Activated CD8-positive, alpha-beta memory T cell treated with anti-CD3 and anti-CD28 coated beads, Interleukin-2, amount 50 U/mL, for 24 hours (primary cell): Measurements from ENCODE around the gene TNXB.
A peak's percentile ranks its signal among the peaks of the same experiment; 100 is the strongest.

Source experiments
- DNase-seq: peaks from one replicate; pipeline ENCODE4 v3.0.0-alpha.2; 2020; ENCODE audit errors: extremely low read depth

Gene TNXB

DNA sequence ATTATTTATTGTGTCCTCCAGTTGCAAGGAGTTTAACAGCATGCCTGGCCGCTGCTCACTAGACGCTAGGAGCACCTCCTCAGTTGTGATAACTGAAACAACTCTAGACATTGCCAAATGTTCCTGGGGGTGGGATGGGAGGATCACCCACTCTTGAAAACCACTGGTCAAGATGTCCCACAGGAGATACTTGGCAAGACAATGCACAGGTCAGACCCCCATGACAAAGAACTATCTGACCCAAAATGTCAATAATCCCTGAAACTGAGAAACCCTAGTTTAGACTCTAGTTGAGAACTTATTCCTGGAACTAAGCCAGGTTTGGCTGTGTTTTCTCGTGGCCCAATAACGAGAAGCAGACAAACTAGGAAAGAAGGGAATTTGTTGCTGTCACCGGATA lies 30.5 kb upstream of the TNXB start:
- DNase-seq = no peak

- DNase-seq = no peak
Measured at GRCh38 chr6:32137454-32137853, 28.3 kb upstream of the TNXB start.

DNA sequence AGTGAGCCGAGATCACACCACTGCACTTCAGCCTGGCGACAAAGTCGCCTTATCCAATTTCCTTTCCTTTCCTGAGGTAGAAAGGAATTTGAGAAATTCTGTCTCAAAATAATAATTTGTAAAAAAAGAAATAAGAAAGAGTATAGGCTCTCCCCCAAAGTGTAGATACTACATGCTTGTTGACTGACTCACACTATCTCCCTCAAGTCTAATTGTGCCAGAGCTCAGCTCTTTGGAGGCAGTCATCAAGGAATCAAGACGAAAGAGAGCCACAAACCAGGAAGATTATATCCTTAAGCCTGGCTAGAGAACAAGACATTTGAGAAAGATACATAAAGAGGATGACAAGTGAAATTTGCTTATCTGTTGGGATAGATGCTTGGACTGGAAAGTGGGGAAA lies 24.6 kb upstream of the TNXB start:
- no peak for DNase-seq

GRCh38 chr6:32132110-32132509 lies 23.0 kb upstream of the TNXB start:
- DNase-seq = no peak

DNA sequence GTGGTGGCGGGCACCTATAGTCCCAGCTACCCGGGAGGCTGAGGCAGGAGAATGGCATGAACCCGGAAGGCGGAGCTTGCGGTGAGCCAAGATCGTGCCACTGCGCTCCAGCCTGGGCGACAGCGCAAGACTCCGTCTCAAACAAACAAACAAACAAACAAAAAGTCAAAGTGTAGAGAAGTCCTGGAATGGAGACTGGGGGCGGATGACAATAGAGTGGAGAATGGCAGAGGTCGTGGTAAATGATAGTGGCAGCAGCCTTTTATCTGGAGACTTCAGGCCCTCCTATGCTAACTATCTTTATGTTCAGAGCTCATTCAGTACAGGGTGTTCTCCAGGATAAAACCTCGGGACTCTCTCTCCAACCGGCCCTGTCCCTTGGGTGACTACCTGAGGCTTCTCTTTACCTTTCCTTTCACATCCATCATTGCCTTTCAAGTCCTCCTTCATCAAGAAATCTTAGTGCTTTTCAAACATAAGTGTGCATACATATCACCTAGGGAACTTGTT lies 22.4 kb upstream of the TNXB start:
- no peak for DNase-seq

DNA sequence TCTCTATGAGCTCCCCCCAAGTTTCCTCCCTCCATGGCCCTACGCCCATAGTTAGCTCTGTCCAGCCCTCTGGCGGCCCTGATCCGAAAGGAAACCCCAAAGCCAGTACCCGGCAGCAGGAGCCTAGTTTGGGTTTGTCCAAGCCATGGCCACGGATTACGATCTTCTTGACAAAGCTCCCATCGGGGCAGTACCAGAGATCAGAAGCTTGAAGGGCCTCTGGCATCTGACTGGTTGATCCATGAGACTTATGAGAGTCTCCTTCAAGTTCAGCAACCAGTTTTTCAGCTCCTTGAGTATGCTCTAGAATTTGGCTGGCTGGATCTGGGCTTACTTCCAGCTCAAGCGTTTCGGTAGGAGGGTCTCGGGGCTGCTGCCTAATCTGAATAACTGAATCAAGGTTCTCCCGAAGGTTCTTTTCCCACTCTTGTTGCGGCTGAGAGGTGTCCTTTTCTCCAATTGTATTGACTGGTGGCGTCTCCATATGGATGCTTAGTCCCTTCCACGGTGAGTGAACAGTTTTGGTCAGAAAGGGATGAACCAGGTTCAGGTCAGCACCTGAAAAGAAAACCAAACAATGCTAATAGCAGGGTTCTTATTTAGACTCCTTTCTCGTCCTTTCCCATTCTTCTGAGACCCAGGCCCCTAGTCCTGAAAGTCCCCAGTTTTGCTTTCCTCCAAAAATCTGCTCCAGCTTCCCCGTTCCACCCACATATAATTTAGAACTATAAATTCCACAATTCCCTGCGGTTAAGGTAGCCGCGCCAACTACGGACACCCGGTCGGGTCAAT lies 20.4 kb upstream of the TNXB start:
- no peak for DNase-seq

GRCh38 chr6:32128751-32129296 lies 19.7 kb upstream of the TNXB start:
- DNase-seq = no peak

- DNase-seq = peak; percentile 96
Measured at GRCh38 chr6:32127717-32128592, 18.8 kb upstream of the TNXB start, which contains the start of gene ATF6B. Gene ATF6B, minus strand, starts transcription at chr6:32128246. Its CDS starts 39 bp downstream, at chr6:32128207.

DNA sequence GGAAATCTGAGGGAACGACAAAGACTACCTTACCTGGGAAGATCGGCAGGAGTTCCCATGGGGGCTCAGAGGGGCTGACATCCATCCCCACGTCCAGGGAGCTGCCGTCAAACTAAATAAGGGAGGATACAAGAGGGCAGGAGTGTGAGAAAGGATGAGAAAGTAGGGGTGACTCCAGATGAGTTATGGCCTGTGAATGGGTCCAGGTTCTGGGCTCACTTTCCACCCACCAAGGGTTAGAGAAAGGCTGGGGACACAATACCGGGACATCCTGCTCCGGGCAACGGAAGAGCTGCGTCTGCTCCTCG lies 18.2 kb upstream of the TNXB start:
- no peak for DNase-seq

GRCh38 chr6:32126880-32127279 lies 17.7 kb upstream of the TNXB start:
- no peak for DNase-seq

DNA sequence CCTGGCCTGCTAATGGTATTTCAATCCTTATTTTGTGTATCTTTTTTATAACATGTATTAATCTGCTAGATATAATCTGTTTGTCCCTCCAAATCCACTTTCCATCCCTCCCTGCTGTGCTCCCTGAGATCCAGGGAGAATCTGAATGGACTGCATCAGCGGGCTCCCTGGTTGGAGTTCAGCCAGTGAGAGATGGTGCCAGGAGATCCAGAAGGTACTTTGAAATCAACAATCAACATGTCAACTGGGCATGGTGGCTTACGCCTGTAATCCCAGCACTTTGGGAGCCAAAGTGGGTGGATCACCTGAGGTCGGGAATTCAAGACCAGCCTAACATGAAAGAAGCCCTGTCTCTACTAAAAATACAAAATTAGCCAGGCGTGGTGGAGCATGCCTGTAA lies 14.5 kb upstream of the TNXB start:
- no peak for DNase-seq

DNA sequence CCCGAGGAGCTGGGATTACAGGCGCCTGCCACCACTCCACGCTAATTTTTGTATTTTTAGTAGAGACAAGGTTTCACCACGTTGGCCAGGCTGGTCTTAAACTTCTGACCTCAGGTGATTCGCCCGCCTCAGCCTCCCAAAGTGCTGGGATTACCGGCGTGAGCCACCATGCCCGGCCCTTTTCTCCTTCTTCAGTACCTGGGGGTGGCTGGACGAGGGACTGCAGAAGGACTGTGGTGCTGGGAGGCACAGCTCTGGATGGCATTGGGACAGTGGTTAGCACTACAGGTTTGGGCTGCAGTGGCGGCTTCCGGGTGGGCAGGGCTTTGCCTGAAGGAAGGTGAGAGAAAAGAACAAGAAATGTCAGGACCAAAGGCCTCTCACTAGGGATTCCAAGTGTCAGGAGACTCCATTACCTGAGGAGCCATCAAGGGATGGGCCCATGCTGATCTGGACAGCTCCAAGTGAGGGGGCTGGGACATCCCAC lies 11.5 kb upstream of the TNXB start:
- no peak for DNase-seq

DNA sequence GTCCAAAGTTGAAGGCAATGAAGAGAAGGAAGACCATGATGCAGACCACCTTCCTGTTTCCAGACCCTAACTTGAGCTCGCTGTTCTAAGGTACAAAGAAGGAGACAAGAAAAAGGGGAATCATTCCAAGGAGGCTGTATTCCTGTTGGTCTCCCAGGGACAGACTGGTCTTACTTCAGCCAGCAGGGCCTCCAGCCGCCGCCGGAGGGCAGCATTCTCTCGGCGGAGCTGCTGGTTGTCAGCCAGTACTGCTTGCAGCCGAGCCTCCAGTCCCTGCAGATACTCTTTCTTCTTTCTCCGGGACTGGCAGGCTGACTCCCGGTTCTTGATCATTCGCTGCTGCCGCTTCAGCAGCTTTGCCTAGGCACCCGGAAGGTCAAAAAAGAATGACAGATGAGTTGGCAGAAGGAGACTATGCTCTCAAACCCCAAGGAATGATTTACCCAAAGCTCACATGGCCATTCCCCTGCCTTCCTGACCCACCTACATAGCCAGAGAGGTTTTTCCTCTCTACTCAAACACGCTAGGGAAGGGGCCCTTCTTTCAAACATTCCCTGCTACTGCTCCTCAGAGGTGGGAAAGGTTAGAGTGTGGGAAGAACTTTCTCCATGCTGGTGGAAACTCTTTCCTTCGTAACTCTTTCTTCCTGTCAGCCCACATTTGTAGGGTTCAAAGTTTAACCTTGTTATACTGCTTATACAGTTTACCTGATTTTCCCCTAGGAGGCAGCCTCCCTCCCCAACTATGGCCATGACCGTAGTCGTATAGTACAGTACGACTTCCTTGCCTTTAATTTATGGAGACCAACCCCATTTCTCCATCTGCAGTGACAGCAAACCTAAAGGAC lies 9.9 kb upstream of the TNXB start:
- DNase-seq = peak; percentile 28

GRCh38 chr6:32117461-32117860 lies 8.3 kb upstream of the TNXB start:
- DNase-seq = no peak

GRCh38 chr6:32116674-32117073 lies 7.5 kb upstream of the TNXB start:
- no peak for DNase-seq

- no peak for DNase-seq
Measured at GRCh38 chr6:32115623-32116022, 6.5 kb upstream of the TNXB start.

GRCh38 chr6:32114796-32115195 lies 5.7 kb upstream of the TNXB start:
- no peak for DNase-seq

- DNase-seq = no peak
Measured at GRCh38 chr6:32113386-32114352, 4.5 kb upstream of the TNXB start.

GRCh38 chr6:32112431-32112980 lies 3.4 kb upstream of the TNXB start:
- no peak for DNase-seq

GRCh38 chr6:32111424-32112066 lies 2.4 kb upstream of the TNXB start:
- no peak for DNase-seq
